ENCODE data around the gene RAPGEF4.

RAPGEF4 gene

GRCh38 chr2:173048897-173049661, 313.4 kb downstream of the RAPGEF4 start:
- no peak overlapping the region for H2AFZ ChIP-seq (ENCODE audit: low read depth)
- H4K20me1 ChIP-seq (ENCODE audit: insufficient read depth), result no peaks in the 10 kb centered on the region
- no peak overlapping the region for H3K4me3 ChIP-seq (IDR thresholded peaks at IDR 0.05; ENCODE audit: insufficient read depth, low read depth, low read length)
- no peaks in the 10 kb centered on the region for H3K79me2 ChIP-seq (ENCODE audit: insufficient read depth, low read depth)
- H3K27ac ChIP-seq, result no peak overlapping the region
- H3K27me3 ChIP-seq (ENCODE audit: insufficient read depth, low read depth), result no peaks in the 10 kb centered on the region
- no peaks in the 10 kb centered on the region for H3K36me3 ChIP-seq (ENCODE audit: insufficient read depth)
- no peak overlapping the region for H3K9ac ChIP-seq
- TF ChIP-seq, protein P1, sequence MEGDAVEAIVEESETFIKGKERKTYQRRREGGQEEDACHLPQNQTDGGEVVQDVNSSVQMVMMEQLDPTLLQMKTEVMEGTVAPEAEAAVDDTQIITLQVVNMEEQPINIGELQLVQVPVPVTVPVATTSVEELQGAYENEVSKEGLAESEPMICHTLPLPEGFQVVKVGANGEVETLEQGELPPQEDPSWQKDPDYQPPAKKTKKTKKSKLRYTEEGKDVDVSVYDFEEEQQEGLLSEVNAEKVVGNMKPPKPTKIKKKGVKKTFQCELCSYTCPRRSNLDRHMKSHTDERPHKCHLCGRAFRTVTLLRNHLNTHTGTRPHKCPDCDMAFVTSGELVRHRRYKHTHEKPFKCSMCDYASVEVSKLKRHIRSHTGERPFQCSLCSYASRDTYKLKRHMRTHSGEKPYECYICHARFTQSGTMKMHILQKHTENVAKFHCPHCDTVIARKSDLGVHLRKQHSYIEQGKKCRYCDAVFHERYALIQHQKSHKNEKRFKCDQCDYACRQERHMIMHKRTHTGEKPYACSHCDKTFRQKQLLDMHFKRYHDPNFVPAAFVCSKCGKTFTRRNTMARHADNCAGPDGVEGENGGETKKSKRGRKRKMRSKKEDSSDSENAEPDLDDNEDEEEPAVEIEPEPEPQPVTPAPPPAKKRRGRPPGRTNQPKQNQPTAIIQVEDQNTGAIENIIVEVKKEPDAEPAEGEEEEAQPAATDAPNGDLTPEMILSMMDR (conservative IDR thresholded peaks at IDR 0.05; ENCODE audit: low read depth, low read length), result no peak
- H3K4me2 ChIP-seq, result no peak overlapping the region
- no peaks in the 10 kb centered on the region for H3K4me1 ChIP-seq (ENCODE audit: low read depth, poor library complexity, severe bottlenecking)

- no peaks in the 10 kb centered on the region for H3K36me3 ChIP-seq (ENCODE audit: insufficient read depth)
- no peak overlapping the region for H3K27ac ChIP-seq
- no peaks in the 10 kb centered on the region for H3K27me3 ChIP-seq (ENCODE audit: insufficient read depth, low read depth)
- TF ChIP-seq, protein P1 (conservative IDR thresholded peaks at IDR 0.05; ENCODE audit: low read depth, low read length), result no peak
- H3K4me2 ChIP-seq, result no peak overlapping the region
- no peaks in the 10 kb centered on the region for H3K79me2 ChIP-seq (ENCODE audit: insufficient read depth, low read depth)
- H3K9ac ChIP-seq, result no peak overlapping the region
- no peak overlapping the region for H3K4me3 ChIP-seq (IDR thresholded peaks at IDR 0.05; ENCODE audit: insufficient read depth, low read depth, low read length)
- H4K20me1 ChIP-seq (ENCODE audit: insufficient read depth), result no peaks in the 10 kb centered on the region
- H2AFZ ChIP-seq (ENCODE audit: low read depth), result no peak overlapping the region
- H3K4me1 ChIP-seq (ENCODE audit: low read depth, poor library complexity, severe bottlenecking), result no peaks in the 10 kb centered on the region
These were observed 314.2 kb downstream of the RAPGEF4 start for GRCh38 chr2:173049831-173050230.

GRCh38 chr2:173050684-173051083, 315.0 kb downstream of the RAPGEF4 start:
- no peak overlapping the region for H2AFZ ChIP-seq (ENCODE audit: low read depth)
- H3K36me3 ChIP-seq (ENCODE audit: insufficient read depth), result no peaks in the 10 kb centered on the region
- no peak overlapping the region for H3K27ac ChIP-seq
- no peaks in the 10 kb centered on the region for H3K27me3 ChIP-seq (ENCODE audit: insufficient read depth, low read depth)
- H3K4me2 ChIP-seq, result no peak overlapping the region
- no peaks in the 10 kb centered on the region for H3K4me1 ChIP-seq (ENCODE audit: low read depth, poor library complexity, severe bottlenecking)
- no peaks in the 10 kb centered on the region for H3K79me2 ChIP-seq (ENCODE audit: insufficient read depth, low read depth)
- TF ChIP-seq, protein P1 (conservative IDR thresholded peaks at IDR 0.05; ENCODE audit: low read depth, low read length), result no peak
- H4K20me1 ChIP-seq (ENCODE audit: insufficient read depth), result no peaks in the 10 kb centered on the region
- no peak overlapping the region for H3K4me3 ChIP-seq (IDR thresholded peaks at IDR 0.05; ENCODE audit: insufficient read depth, low read depth, low read length)
- no peak overlapping the region for H3K9ac ChIP-seq

GRCh38 chr2:173051463-173052215, 316.0 kb downstream of the RAPGEF4 start:
- no peaks in the 10 kb centered on the region for H4K20me1 ChIP-seq (ENCODE audit: insufficient read depth)
- H3K9ac ChIP-seq, result no peak overlapping the region
- H2AFZ ChIP-seq (ENCODE audit: low read depth), result no peak overlapping the region
- no peak overlapping the region for H3K27ac ChIP-seq
- TF ChIP-seq, protein P1 (conservative IDR thresholded peaks at IDR 0.05; ENCODE audit: low read depth, low read length), result no peak
- no peak overlapping the region for H3K4me3 ChIP-seq (IDR thresholded peaks at IDR 0.05; ENCODE audit: insufficient read depth, low read depth, low read length)
- no peaks in the 10 kb centered on the region for H3K27me3 ChIP-seq (ENCODE audit: insufficient read depth, low read depth)
- no peaks in the 10 kb centered on the region for H3K36me3 ChIP-seq (ENCODE audit: insufficient read depth)
- no peaks in the 10 kb centered on the region for H3K4me1 ChIP-seq (ENCODE audit: low read depth, poor library complexity, severe bottlenecking)
- H3K4me2 ChIP-seq, result no peak overlapping the region
- no peaks in the 10 kb centered on the region for H3K79me2 ChIP-seq (ENCODE audit: insufficient read depth, low read depth)

Data from KMS-11 (cell line).